Keratinocyte (primary cell): ENCODE results near the gene ACTN3.

Experiments used
- CTCF ChIP-seq, 3 experiments: IDR thresholded peaks in 1 of 3; conservative IDR thresholded peaks in 1 of 3; optimal IDR thresholded peaks in 1 of 3; 2 replicates in 2 of 3; 3 replicates in 1 of 3; pipeline versions ENCODE3 to v1.5.1; 2011; ENCODE audit warnings: low read length in 3 of 3, mild to moderate bottlenecking in 3 of 3, moderate library complexity in 2 of 3, control low read depth in 1 of 3, inconsistent platforms in 1 of 3; ENCODE audit not compliant: insufficient read depth in 2 of 3; ENCODE audit errors: extremely low read depth in 1 of 3
- EZH2 ChIP-seq: IDR thresholded peaks from one replicate; pipeline ENCODE4 v1.6.1; 2012; ENCODE audit warnings: inconsistent platforms, mild to moderate bottlenecking, low read length, moderate library complexity

DNA sequence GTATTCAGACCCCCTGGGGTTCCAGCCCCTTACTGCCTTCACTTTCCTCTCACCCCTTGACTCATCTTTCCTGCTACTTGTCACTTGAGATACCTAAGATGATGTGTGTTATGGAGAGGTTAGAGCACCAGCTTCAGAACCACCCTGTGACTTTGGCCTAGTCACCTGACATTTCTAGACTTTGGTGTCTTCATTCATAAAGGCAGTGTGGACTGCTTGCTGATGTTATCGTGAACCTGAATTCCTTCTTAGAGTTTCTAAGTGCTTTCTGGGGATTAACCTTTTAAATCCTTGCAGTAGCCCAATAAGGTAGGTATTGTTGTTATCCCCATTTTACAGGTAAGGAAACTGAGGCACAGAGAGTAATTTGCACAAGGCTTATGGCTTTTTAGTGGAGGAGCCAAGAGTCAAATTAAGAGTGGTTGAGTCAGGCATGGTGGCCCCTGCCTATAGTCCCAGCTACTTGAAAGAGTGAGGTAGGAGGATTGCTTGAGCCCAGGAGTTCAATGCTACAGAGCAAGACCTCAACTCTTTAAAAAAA, 41.4 kb upstream of the ACTN3 start:
- TF ChIP-seq CTCF (optimal IDR thresholded peaks at IDR 0.05 in 1 of 3, IDR thresholded peaks at IDR 0.05 in 1 of 3, conservative IDR thresholded peaks at IDR 0.05 in 1 of 3; ENCODE audit: extremely low read depth in 1 of 3, insufficient read depth in 2 of 3, low read length in 3 of 3) (no peak), EZH2 (no peak)
